Omental fat pad (tissue), 4 donors: Measurements from ENCODE around the gene STOX2. TPM values are rescaled to one million over a fixed set of nuclear protein-coding genes. Genes with fewer than 3 reads are reported as not detected.

Source experiments
- ATAC-seq: fragments of 150-250 bp; one replicate; pipeline ENCODE4 v1.9.1; 2016; ENCODE audit warnings: mild to moderate bottlenecking, moderate library complexity; ENCODE audit not compliant: low FRiP score
- DNase-seq: peaks from one replicate; pipeline ENCODE4 v3.0.0-alpha.2; 2019; ENCODE audit warnings: low spot score
- CTCF ChIP-seq, 3 donors: fragments of 450-650 bp; IDR thresholded peaks; one replicate each; pipeline ENCODE4 v1.5.1; 2016 to 2017; ENCODE audit warnings: antibody characterized with exemption in 3 of 3, mild to moderate bottlenecking in 3 of 3, moderate library complexity in 2 of 3
- total RNA-seq, 4 donors: library from RNA; depleted of rRNA; stranded (reverse); fragments of >200 nt; gene quantifications; one replicate each; pipeline ENCODE4 v1.1.0, GENCODE V29; 2016

STOX2 gene
- total RNA-seq, 4 donors from 2014 or later: 1.3 to 20.8 (median 4.7) TPM

GRCh38 chr4:184066584-184067300 is 161.6 kb downstream of the STOX2 start:
- DNase-seq (no peak), ATAC-seq (no peak)
- TF ChIP-seq CTCF (IDR thresholded peaks at IDR 0.05): no peak

GRCh38 chr4:184067931-184068554 is 162.9 kb downstream of the STOX2 start:
- no peak for ATAC-seq
- no peak for TF ChIP-seq CTCF (IDR thresholded peaks at IDR 0.05)

More at GRCh38 chr4:184067931-184068554, 162.9 kb downstream of the STOX2 start:
- DNase-seq: no peak

Other genes starting within 250 kb of the STOX2 start
- 10 to 100 TPM; 16.3 to 19.7 (median 18.1) TPM for gene RWDD4, start 246.1 kb upstream of the STOX2 start, total RNA-seq
- gene TRAPPC11, start 246.0 kb upstream of the STOX2 start, total RNA-seq: 10 to 100 TPM; 31.1 to 76.9 (median 42.1) TPM